ENCODE measurements around the gene FAM199X. TPM values are rescaled to one million over a fixed set of nuclear protein-coding genes. Genes with fewer than 3 reads are reported as not detected.
"Not testable (repeated sequence)": the region's sequence is repeated elsewhere in the genome, so short reads cannot be mapped to it uniquely, and the experiment has no call there.

Gene FAM199X
- total RNA-seq, 4 donors from 2014 or later = 36.3 to 51.9 (median 41.9) TPM

DNA sequence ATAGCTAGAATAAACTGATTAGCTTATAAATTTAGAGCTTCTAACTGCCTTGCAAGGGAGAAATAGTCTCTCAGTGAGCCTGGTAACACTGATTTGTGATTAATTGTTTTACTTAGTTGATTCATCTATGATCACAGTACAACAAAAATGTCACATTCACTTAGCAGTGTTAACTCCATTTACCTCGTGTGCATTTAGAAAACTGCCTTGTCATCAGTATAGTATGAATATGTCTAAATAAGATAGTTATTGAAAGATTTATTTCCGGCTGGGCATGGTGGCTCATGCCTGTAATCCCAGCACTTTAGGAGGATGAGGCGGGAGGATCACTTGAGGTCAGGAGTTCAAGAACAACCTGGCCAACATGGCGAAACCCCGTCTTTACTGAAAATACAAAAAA, 39.3 kb downstream of the FAM199X start:
- H3K9me3 ChIP-seq = no peaks in the 10 kb centered on the region
- no peaks in the 10 kb centered on the region for H3K27me3 ChIP-seq
- H3K4me3 ChIP-seq (replicated peaks in 1 of 3) = no peak overlapping the region
- H3K27ac ChIP-seq = no peak overlapping the region
- DNase-seq = no peak
- TF ChIP-seq, protein P1, sequence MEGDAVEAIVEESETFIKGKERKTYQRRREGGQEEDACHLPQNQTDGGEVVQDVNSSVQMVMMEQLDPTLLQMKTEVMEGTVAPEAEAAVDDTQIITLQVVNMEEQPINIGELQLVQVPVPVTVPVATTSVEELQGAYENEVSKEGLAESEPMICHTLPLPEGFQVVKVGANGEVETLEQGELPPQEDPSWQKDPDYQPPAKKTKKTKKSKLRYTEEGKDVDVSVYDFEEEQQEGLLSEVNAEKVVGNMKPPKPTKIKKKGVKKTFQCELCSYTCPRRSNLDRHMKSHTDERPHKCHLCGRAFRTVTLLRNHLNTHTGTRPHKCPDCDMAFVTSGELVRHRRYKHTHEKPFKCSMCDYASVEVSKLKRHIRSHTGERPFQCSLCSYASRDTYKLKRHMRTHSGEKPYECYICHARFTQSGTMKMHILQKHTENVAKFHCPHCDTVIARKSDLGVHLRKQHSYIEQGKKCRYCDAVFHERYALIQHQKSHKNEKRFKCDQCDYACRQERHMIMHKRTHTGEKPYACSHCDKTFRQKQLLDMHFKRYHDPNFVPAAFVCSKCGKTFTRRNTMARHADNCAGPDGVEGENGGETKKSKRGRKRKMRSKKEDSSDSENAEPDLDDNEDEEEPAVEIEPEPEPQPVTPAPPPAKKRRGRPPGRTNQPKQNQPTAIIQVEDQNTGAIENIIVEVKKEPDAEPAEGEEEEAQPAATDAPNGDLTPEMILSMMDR (IDR thresholded peaks at IDR 0.05) = no peak
- TF ChIP-seq POLR2A (IDR thresholded peaks at IDR 0.05) = no peak
- no peaks in the 10 kb centered on the region for H3K36me3 ChIP-seq
- no peaks in the 10 kb centered on the region for H3K4me1 ChIP-seq
- intact Hi-C loops (cut with DNase I) = no loop called here
- WGBS, 2 donors = 88 to 91% methylated on average over 5 of the region's 5 CpGs

GRCh38 chrX:104211187-104211586, 44.9 kb downstream of the FAM199X start:
- H3K9me3 ChIP-seq = no peaks in the 10 kb centered on the region
- no peaks in the 10 kb centered on the region for H3K36me3 ChIP-seq
- TF ChIP-seq, protein P1 (IDR thresholded peaks at IDR 0.05) = no peak
- TF ChIP-seq POLR2A (IDR thresholded peaks at IDR 0.05) = no peak
- DNase-seq = no peak
- whole genome bisulfite sequencing, 2 donors = 80 to 81% methylated on average over 5 of the region's 5 CpGs
- H3K4me3 ChIP-seq (replicated peaks in 1 of 3) = no peak overlapping the region
- no peaks in the 10 kb centered on the region for H3K27me3 ChIP-seq
- H3K27ac ChIP-seq = no peak overlapping the region
- no peaks in the 10 kb centered on the region for H3K4me1 ChIP-seq
- intact Hi-C loops (cut with DNase I) = no loop called here

GRCh38 chrX:104230060-104230459, 63.8 kb downstream of the FAM199X start:
- DNase-seq; H3K4me1 ChIP-seq; H3K27ac ChIP-seq; H3K36me3 ChIP-seq; H3K27me3 ChIP-seq; H3K4me3 ChIP-seq (replicated peaks in 1 of 3); H3K9me3 ChIP-seq; intact Hi-C loops (cut with DNase I): not testable (repeated sequence)
- 90 to 91% methylated on average over 10 of the region's 10 CpGs for WGBS, 2 donors

Other genes starting within 250 kb of the FAM199X start
- 1 to 10 TPM in 2 of 4 donors, under 1 TPM in 2; 0.34 to 8.1 (median 1.2) TPM for gene TMSB15B, start 203.8 kb upstream of the FAM199X start, total RNA-seq
- not detected for gene H2BW1, start 152.7 kb upstream of the FAM199X start, total RNA-seq
- gene H2BW2, start 126.5 kb upstream of the FAM199X start, total RNA-seq = not detected
- gene TMSB15C, start 90.2 kb upstream of the FAM199X start, total RNA-seq = 1 to 10 TPM in 1 of 4 donors, under 1 TPM in 3; 0.45 to 1.0 (median 0.65) TPM
- under 1 TPM in 2 of 4 donors, not detected in 2; 0.21 to 0.67 TPM for gene ZCCHC18, start 53.9 kb upstream of the FAM199X start, total RNA-seq
- gene SLC25A53, start 9.4 kb upstream of the FAM199X start, total RNA-seq = 10 to 100 TPM; 13.3 to 25.7 (median 21.6) TPM
- gene ESX1, start 88.5 kb downstream of the FAM199X start, total RNA-seq = not detected